ENCODE data around the gene PCDHA11.

Gene PCDHA11

GRCh38 chr5:140883927-140884697 lies 15.4 kb downstream of the PCDHA11 start:
- Histone ChIP-seq H3K27me3 (ENCODE audit: control insufficient read depth, insufficient read depth, low read length) (no peaks in the 10 kb centered on the region), H3K4me3 (ENCODE audit: low read length) (no peak overlapping the region), H3K4me2 (ENCODE audit: low read length) (no peak overlapping the region), H3K9me3 (replicated peaks; ENCODE audit: low read length) (peaks cover 9% of the 10 kb centered on the region), H3K9ac (ENCODE audit: low read depth, low read length) (no peak overlapping the region), H3K36me3 (ENCODE audit: insufficient read depth, low read length) (no peaks in the 10 kb centered on the region), H3K4me1 (ENCODE audit: control insufficient read depth, insufficient read depth, low read length) (no peaks in the 10 kb centered on the region)

DNA sequence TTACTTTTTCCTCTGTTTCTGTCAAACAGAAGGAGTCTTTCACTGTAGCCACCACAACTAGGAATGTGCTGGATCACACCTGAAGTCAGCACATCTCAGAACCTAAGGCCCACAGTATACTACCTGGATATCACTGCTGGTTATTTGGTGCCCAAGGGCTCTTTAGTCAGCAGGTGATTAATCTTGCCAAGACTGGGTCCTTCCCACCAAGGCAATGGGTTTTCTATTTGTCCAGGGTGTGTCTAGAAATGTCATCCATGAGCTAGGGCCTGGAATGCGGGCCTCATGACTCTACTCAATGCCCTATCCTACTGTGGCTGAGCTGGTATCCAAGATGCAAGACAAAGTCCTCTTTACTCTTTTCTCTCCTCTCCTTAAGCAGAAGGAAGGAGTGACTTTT lies 47.6 kb downstream of the PCDHA11 start:
- Histone ChIP-seq H3K9ac (ENCODE audit: low read depth, low read length) (no peak overlapping the region), H3K36me3 (ENCODE audit: insufficient read depth, low read length) (no peaks in the 10 kb centered on the region), H3K4me3 (ENCODE audit: low read length) (no peak overlapping the region), H3K4me1 (ENCODE audit: control insufficient read depth, insufficient read depth, low read length) (no peaks in the 10 kb centered on the region), H3K27me3 (ENCODE audit: control insufficient read depth, insufficient read depth, low read length) (no peaks in the 10 kb centered on the region), H3K4me2 (ENCODE audit: low read length) (no peak overlapping the region), H3K9me3 (replicated peaks; ENCODE audit: low read length) (no peaks in the 10 kb centered on the region)

All from skeletal muscle satellite cell (primary cell).